Choroid plexus epithelial cell (primary cell): ENCODE data around the gene TRDN.
"Not testable (repeated sequence)": the region's sequence is repeated elsewhere in the genome, so short reads cannot be mapped to it uniquely, and the experiment has no call there.

Experiments
- DNase-seq: peaks from one replicate; pipeline ENCODE4 v3.0.0-alpha.2; 2010; ENCODE audit warnings: low read depth
- H3K4me3 ChIP-seq: 2 replicates; pipeline ENCODE4 v1.5.1; 2011; ENCODE audit warnings: low read depth, mild to moderate bottlenecking, control low read depth, low read length, moderate library complexity
- TF ChIP-seq, protein P1 (sequence below): conservative IDR thresholded peaks from 2 replicates; pipeline ENCODE4 v1.5.1; 2011; ENCODE audit warnings: low read depth, mild to moderate bottlenecking, control low read depth, inconsistent platforms, low read length, moderate library complexity

The TRDN gene

DNA sequence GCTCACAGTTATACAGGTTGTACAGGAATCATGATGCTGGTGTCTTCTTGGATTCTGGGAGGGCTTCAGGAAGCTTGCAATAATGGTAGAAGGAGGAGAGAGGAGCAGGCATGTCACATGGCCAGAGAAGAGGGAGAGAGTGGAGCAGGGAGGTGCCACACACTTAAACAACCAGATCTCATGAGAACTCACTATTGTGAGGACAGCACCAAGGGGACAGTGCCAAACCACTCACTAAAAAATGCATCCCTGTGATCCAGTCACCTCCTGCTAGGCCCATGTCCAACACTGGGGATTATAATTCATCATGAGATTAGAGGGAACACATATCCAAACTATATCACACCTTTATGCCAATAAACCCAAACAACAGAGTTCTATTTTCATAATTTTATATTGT lies 67.2 kb downstream of the TRDN start:
- no peak overlapping the region for H3K4me3 ChIP-seq
- DNase-seq: no peak
- TF ChIP-seq, protein P1, sequence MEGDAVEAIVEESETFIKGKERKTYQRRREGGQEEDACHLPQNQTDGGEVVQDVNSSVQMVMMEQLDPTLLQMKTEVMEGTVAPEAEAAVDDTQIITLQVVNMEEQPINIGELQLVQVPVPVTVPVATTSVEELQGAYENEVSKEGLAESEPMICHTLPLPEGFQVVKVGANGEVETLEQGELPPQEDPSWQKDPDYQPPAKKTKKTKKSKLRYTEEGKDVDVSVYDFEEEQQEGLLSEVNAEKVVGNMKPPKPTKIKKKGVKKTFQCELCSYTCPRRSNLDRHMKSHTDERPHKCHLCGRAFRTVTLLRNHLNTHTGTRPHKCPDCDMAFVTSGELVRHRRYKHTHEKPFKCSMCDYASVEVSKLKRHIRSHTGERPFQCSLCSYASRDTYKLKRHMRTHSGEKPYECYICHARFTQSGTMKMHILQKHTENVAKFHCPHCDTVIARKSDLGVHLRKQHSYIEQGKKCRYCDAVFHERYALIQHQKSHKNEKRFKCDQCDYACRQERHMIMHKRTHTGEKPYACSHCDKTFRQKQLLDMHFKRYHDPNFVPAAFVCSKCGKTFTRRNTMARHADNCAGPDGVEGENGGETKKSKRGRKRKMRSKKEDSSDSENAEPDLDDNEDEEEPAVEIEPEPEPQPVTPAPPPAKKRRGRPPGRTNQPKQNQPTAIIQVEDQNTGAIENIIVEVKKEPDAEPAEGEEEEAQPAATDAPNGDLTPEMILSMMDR: no peak

DNA sequence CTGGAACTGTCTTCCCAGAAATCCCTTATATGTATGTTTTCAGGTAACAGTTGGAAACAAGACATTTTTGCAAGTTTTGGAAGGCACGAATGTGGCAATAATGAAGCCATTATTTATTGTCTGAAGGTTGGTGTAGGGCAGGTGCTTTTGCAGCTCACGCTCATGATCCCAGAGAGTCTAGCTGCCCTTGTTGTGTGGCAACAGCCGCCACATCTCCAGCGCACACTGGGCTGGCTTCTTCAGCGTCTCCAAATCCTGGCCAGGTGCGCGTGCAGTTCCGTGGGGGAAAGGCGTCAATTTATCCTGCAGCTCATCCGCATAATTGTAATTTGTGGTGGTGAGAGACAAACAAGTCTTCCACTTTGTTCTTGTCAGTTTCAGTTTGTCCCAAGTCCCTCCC lies 71.2 kb downstream of the TRDN start:
- TF ChIP-seq, protein P1: no peak
- DNase-seq: no peak
- H3K4me3 ChIP-seq: no peak overlapping the region

DNA sequence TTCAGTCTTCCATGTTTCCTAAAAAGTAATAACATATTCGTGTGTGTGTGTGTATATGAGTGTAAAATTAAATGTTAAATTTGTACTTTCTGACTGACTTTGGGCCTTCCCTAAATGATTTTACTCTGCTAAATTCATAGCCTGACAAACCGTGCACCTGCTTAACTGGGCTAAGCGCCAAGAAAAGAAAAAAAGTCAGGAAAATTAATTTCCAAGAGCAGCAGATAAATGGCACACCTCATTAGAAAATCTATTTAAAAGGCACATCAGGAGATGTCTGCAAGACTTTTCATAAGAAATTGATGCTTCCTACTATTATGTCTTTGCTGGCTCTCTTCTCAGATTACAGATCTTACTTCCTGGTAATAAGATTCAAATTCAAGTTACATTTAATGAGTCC lies 72.4 kb downstream of the TRDN start:
- no peak for DNase-seq

DNA sequence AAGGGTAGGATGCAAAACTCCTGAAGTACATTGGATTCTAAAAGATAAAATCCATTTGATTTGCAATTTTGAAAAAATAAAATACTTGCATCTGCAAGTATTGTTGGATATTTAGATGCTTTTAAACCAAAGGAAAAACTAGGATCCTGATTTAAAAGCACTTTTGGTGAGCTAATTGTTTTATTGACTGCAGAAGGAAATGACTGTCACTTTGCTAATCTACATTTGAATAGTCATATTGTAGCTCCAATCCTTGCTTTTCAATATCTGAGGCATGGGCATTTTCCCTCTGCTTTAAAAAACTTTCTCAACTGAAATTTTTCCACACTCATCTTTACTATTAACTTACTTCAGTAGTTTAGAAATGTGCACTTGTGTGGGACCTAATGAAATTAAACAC lies 74.1 kb downstream of the TRDN start:
- TF ChIP-seq, protein P1: no peak
- no peak overlapping the region for H3K4me3 ChIP-seq
- no peak for DNase-seq

More for the DNA sequence above, 72.4 kb downstream of the TRDN start:
- H3K4me3 ChIP-seq: no peak overlapping the region
- TF ChIP-seq, protein P1: no peak

DNA sequence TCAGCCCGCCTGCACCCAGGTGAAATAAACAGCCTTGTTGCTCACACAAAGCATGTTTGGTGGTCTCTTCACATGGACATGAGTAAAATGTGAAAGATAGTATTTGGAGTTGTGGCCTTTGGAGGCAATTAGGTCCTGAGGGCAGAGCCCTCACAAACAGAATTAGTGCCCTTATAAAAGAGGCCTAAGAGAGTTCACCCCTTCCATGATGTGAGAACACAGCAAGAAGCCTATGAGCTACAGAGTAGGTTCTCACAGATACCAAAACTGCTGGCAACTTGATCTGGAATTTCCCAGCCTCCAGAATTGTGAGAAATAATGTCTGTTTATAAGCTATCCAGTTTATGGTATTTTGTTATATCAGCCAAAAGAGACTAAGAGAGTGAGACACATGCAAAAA lies 74.5 kb downstream of the TRDN start:
- no peak for DNase-seq
- H3K4me3 ChIP-seq: no peak overlapping the region
- TF ChIP-seq, protein P1: no peak

DNA sequence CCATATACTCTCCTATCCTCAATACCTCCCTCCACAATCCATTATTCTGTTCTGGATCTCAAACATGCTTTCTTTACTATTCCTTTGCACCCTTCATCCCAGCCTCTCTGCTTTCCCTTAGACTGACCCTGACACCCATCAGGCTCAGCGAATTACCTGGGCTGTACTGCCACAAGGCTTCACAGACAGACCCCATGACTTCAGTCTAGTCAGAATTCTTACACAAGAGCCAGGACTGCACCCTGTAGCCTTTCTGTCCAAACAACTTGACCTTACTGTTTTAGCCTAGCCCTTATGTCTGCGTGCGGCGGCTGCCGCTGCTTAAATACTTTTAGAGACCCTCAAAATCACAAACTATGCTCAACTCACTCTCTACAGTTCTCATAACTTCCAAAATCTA lies 76.9 kb downstream of the TRDN start:
- not testable (repeated sequence) for DNase-seq, H3K4me3 ChIP-seq

DNA sequence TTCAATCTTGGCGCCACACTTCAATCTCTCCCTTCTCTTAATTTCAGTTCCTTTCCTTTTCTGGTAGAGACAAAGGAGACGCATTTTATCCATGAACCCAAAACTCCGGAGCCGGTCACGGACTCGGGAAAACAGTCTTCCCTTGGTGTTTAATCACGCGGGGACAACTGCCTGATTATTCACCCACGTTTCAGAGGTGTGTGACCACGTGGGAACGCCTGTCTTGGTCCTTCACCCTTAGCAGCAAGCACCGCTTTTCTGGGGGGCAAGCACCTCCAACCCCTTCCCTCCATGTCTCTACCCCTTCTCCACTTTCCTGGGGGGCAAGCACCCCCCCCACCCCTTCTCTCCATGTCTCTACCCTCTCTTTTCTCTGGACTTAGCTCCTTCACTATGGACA lies 79.3 kb downstream of the TRDN start:
- DNase-seq, H3K4me3 ChIP-seq: not testable (repeated sequence)

DNA sequence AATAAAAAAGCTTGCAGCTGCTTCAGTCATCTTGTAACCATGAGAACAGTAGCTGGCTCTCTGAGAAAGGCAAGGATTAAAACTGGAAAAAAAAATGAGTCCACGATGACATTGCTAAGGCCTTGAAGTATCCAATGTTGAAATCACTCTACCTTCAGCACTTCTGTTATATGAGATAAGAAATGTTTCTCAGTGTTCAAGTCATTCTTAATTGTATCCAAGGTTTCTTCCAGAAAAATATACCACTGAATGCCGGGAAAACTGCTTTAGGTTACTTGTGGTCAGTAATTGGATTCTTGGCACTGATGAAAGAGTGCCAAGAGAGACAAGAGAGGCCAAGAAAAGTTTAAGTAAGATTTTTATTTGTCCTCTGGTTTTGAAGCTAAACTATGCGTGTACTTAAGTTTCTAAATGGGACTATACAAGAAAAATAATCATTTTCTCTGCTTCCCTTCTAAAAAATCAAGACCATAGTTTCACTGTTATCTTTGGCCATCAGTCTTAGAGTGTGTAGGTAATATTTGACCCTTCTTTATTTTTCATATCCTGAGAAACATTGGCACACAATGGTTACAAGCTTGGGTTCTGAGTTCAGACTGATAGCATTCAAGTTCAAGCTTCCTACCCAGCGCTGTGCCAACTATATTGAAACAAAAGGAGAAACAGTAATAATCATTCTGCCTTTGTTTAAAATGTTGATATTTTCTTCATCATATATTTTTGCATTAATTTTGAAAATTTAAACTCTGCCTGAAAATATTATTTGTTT lies 84.6 kb downstream of the TRDN start:
- DNase-seq: peak; percentile 5
- no peak overlapping the region for H3K4me3 ChIP-seq
- TF ChIP-seq, protein P1: no peak
